PFSK-1 (cell line): Measurements from ENCODE around the gene SLC35F1.

Experiments
- POLR2AphosphoS5 ChIP-seq: IDR thresholded peaks from 2 replicates; pipeline ENCODE4 v1.6.1; 2012; ENCODE audit warnings: low read depth, mild to moderate bottlenecking, control low read depth, low read length, moderate library complexity
- REST ChIP-seq, 2 experiments: IDR thresholded peaks; 2 replicates each; pipeline versions ENCODE4 v1.6.1 to v1.8.0; 2011 to 2012; ENCODE audit warnings: low read depth in 2 of 2, low read length in 2 of 2, control low read depth in 1 of 2, inconsistent platforms in 1 of 2, mild to moderate bottlenecking in 1 of 2, moderate library complexity in 1 of 2; ENCODE audit not compliant: insufficient read depth in 1 of 2
- SIN3A ChIP-seq: IDR thresholded peaks from 2 replicates; pipeline ENCODE4 v1.6.1; 2012; ENCODE audit warnings: mild to moderate bottlenecking, low read length, moderate library complexity, borderline replicate concordance; ENCODE audit not compliant: insufficient read depth

- TF ChIP-seq POLR2AphosphoS5 (no peak), SIN3A (no peak), REST (IDR thresholded peaks at IDR 0.05; ENCODE audit: insufficient read depth in 1 of 2, low read depth in 2 of 2, low read length in 2 of 2) (no peak)
These were observed 387.8 kb downstream of the SLC35F1 start for GRCh38 chr6:118294906-118295305.
